Thoracic aorta (tissue), 2 donors: ENCODE measurements around the gene ST6GAL2. TPM values are rescaled to one million over a fixed set of nuclear protein-coding genes. Genes with fewer than 3 reads are reported as not detected.

ENCODE experiments used
- ATAC-seq: fragments of 150-250 bp; one replicate; pipeline ENCODE4 v1.8.0; 2017; ENCODE audit warnings: low read depth; ENCODE audit not compliant: insufficient number of reproducible peaks, low FRiP score
- DNase-seq: peaks from one replicate; pipeline ENCODE4 v3.0.0-alpha.2; 2020; ENCODE audit warnings: low spot score
- H3K27ac ChIP-seq, 2 donors: fragments of 200-600 bp; sonication (generic); 1 replicate in 1 of 2; 2 replicates in 1 of 2; pipeline ENCODE4 v1.5.1; 2016; ENCODE audit warnings: mild to moderate bottlenecking in 2 of 2, moderate library complexity in 2 of 2
- H3K27me3 ChIP-seq: fragments of 200-600 bp; sonication (generic); replicated peaks from 2 replicates; pipeline ENCODE4 v1.6.0; 2016; ENCODE audit warnings: mild to moderate bottlenecking; ENCODE audit not compliant: insufficient read depth
- H3K36me3 ChIP-seq: fragments of 200-600 bp; sonication (generic); one replicate; pipeline ENCODE4 v1.5.1; 2016
- H3K4me1 ChIP-seq, 2 donors: fragments of 200-600 bp; sonication (generic); 1 replicate in 1 of 2; 2 replicates in 1 of 2; pipeline versions ENCODE4 v1.5.1 to v1.6.0; 2016; ENCODE audit warnings: low read depth in 2 of 2, mild to moderate bottlenecking in 1 of 2; ENCODE audit not compliant: control insufficient read depth in 1 of 2
- H3K4me3 ChIP-seq: fragments of 200-600 bp; sonication (generic); 2 replicates; pipeline ENCODE4 v1.5.1; 2016; ENCODE audit warnings: mild to moderate bottlenecking
- H3K9me3 ChIP-seq: fragments of 200-600 bp; sonication (generic); 2 replicates; pipeline ENCODE4 v1.5.1; 2016
- total RNA-seq, 2 donors: library from RNA; depleted of rRNA; stranded (reverse); fragments of >200 nt; gene quantifications; one replicate each; pipeline versions ENCODE4 v1.1.0 to v1.2.3, GENCODE V29; 2016
- TF ChIP-seq, protein P1 (sequence below): fragments of 200-600 bp; sonication (generic); IDR thresholded peaks from one replicate; pipeline ENCODE4 v1.5.1; 2019; ENCODE audit warnings: antibody characterized with exemption

Gene ST6GAL2
- total RNA-seq, 2 donors from 2014 or later: 71.1 to 900 TPM

DNA sequence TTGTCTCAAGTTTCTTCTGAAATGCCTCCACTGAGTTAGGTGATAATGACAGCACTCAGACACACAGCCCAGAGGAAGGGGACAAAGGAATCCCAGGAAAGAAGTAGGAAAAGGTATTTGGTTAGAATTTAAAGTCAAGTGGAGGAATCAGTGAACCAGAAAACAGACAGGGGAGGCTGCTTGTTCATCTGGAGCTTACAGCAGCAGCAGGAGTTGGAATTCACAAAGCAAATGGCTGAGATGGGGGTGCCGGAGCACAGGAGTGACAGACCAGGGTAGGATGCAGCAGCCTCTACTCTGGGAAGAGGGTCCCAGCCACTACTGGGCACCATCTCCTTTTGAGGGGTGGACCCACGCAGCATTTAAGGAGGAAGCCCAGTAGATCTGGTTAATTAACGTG lies 104.8 kb downstream of the ST6GAL2 start:
- Histone ChIP-seq H3K4me3 (no peak overlapping the region), H3K4me1 (peaks cover 4 to 12% of the 10 kb centered on the region in 2 donors), H3K36me3 (no peaks in the 10 kb centered on the region), H3K27ac (no peak overlapping the region), H3K27me3 (no peaks in the 10 kb centered on the region), H3K9me3 (no peaks in the 10 kb centered on the region)
- TF ChIP-seq, protein P1, sequence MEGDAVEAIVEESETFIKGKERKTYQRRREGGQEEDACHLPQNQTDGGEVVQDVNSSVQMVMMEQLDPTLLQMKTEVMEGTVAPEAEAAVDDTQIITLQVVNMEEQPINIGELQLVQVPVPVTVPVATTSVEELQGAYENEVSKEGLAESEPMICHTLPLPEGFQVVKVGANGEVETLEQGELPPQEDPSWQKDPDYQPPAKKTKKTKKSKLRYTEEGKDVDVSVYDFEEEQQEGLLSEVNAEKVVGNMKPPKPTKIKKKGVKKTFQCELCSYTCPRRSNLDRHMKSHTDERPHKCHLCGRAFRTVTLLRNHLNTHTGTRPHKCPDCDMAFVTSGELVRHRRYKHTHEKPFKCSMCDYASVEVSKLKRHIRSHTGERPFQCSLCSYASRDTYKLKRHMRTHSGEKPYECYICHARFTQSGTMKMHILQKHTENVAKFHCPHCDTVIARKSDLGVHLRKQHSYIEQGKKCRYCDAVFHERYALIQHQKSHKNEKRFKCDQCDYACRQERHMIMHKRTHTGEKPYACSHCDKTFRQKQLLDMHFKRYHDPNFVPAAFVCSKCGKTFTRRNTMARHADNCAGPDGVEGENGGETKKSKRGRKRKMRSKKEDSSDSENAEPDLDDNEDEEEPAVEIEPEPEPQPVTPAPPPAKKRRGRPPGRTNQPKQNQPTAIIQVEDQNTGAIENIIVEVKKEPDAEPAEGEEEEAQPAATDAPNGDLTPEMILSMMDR: no peak
- no peak for ATAC-seq
- DNase-seq: no peak

DNA sequence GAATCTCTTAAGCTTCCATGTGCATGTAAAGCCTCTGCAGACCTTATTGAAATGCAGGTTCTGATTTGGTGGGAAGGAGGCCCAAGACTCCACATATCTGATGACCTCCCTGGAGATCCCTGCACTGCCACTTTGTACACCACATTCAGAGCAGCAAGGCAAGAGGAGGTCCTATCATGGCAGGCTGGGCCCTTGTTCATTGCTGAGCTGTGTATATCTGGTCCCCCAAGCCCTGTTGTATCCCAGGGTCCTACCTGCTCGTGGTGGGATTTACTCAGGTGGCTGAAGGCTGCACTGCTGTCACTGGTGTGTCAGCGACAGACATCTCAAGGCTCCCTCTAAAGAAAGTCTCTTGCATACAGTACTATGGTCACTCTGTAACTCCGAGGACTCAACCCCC lies 114.2 kb downstream of the ST6GAL2 start:
- H3K27ac ChIP-seq: no peak overlapping the region
- DNase-seq: no peak
- no peaks in the 10 kb centered on the region for H3K9me3 ChIP-seq
- H3K36me3 ChIP-seq: no peaks in the 10 kb centered on the region
- no peaks in the 10 kb centered on the region for H3K4me1 ChIP-seq
- no peak overlapping the region for H3K4me3 ChIP-seq
- no peak for ATAC-seq
- TF ChIP-seq, protein P1: no peak
- H3K27me3 ChIP-seq: no peaks in the 10 kb centered on the region

DNA sequence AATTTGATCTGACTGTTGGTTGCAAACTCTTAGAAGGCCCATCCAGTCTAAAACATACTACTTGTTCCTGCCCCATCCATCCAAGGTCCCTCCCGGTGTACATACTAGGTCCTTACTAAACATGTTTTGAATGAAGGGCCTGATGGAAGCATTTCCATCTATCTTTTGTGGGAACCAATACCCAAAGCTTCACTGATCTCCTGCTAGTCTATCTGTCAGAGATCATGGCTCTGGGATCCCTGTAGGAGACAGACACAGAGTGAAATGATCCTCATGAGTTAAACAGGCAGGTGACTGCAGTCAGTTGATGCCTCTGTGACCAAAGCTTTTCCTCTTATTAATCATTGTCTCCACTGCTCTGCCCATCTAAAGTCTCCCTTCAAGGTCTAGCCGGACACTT lies 115.0 kb downstream of the ST6GAL2 start:
- no peak for ATAC-seq
- H3K9me3 ChIP-seq: no peaks in the 10 kb centered on the region
- no peak for DNase-seq
- H3K4me1 ChIP-seq: no peaks in the 10 kb centered on the region
- no peak overlapping the region for H3K27ac ChIP-seq
- no peaks in the 10 kb centered on the region for H3K27me3 ChIP-seq
- no peaks in the 10 kb centered on the region for H3K36me3 ChIP-seq
- TF ChIP-seq, protein P1: no peak
- H3K4me3 ChIP-seq: no peak overlapping the region

DNA sequence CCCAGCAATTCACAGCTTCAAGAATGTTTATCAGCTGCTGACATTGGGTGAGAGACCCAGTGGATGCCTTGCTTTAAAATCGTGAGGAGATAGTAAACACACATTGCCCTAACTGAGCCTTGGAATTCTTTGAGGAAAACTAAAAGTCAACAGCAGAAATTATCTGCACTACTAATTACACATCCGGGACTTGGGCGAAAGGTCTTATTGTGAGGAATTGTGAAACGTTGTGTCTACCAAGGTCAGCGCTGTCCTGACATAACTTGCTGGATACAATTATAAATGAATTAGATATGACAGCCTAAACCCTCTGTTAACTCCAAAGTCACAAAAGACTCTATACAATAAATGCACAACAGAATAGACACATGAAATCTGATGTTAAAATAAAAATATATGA lies 121.4 kb downstream of the ST6GAL2 start:
- ATAC-seq (no peak), DNase-seq (no peak)
- TF ChIP-seq, protein P1: no peak
- H3K27ac ChIP-seq: no peak overlapping the region
- no peaks in the 10 kb centered on the region for H3K27me3 ChIP-seq
- peaks cover 0 to 16% of the 10 kb centered on the region in 2 donors for H3K4me1 ChIP-seq
- no peaks in the 10 kb centered on the region for H3K36me3 ChIP-seq
- no peaks in the 10 kb centered on the region for H3K9me3 ChIP-seq
- H3K4me3 ChIP-seq: peak overlapping the region; percentile 6

DNA sequence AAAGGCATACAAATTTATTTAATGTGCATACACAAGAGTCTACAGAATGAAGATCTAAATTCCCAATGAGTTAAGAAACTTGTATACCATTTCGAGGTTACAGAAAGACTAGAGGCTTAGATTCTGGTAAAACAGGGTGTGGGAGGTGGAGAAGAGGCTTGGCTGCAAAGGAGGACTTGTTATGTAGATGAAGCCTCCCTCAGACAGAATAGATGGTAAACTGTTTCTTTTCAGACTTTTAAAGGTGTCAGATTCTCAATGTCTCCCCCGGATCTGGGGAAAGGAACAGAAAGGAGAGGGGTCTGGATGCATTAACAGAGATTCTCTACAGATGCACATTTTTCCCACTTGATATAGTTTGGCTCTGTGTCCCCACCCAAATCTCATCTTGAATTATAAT lies 126.0 kb downstream of the ST6GAL2 start:
- ATAC-seq: no peak
- H3K27ac ChIP-seq: no peak overlapping the region
- no peak for DNase-seq
- peaks cover 6 to 14% of the 10 kb centered on the region in 2 donors for H3K4me1 ChIP-seq
- H3K4me3 ChIP-seq: no peak overlapping the region
- TF ChIP-seq, protein P1: no peak
- H3K9me3 ChIP-seq: no peaks in the 10 kb centered on the region
- no peaks in the 10 kb centered on the region for H3K27me3 ChIP-seq
- H3K36me3 ChIP-seq: no peaks in the 10 kb centered on the region
